HUDEP-2 (cell line): Measurements from ENCODE around the gene FAM210A.
A peak's percentile ranks its signal among the peaks of the same experiment; 100 is the strongest.
"Not testable (repeated sequence)": the region's sequence is repeated elsewhere in the genome, so short reads cannot be mapped to it uniquely, and the experiment has no call there.

Experiments
- DNase-seq, 76 experiments: peaks; one replicate each; lab custom pipeline; 2025; ENCODE audit not compliant: unreplicated experiment in 76 of 76; lab: John Stamatoyannopoulos, UW

Gene FAM210A

GRCh38 chr18:13710414-13710831 lies 15.9 kb downstream of the FAM210A start:
- no peak for DNase-seq

- peak in 1 of 76 experiments; percentile 12 for DNase-seq
These were observed 22.5 kb downstream of the FAM210A start for GRCh38 chr18:13703899-13704298.

- DNase-seq, result no peak
These were observed 26.2 kb downstream of the FAM210A start for GRCh38 chr18:13700153-13700552.

GRCh38 chr18:13696961-13697360 lies 29.4 kb downstream of the FAM210A start:
- no peak for DNase-seq

- not testable (repeated sequence) for DNase-seq
These were observed 31.0 kb downstream of the FAM210A start for GRCh38 chr18:13695337-13695736.

GRCh38 chr18:13690060-13690459 lies 36.3 kb downstream of the FAM210A start:
- DNase-seq, result not testable (repeated sequence)

GRCh38 chr18:13688191-13689136 lies 37.9 kb downstream of the FAM210A start:
- DNase-seq, result no peak

- no peak for DNase-seq
These were observed 41.8 kb downstream of the FAM210A start for GRCh38 chr18:13684546-13684945.

GRCh38 chr18:13681701-13682100 lies 44.7 kb downstream of the FAM210A start:
- no peak for DNase-seq

- peak in 11 of 76 experiments; percentile 0 to 27 (median 10) for DNase-seq
These were observed 45.7 kb downstream of the FAM210A start for GRCh38 chr18:13680612-13681011.

- peak in 12 of 76 experiments; percentile 0 to 58 (median 8) for DNase-seq
These were observed 49.0 kb downstream of the FAM210A start for GRCh38 chr18:13677350-13677749.

GRCh38 chr18:13676471-13676870 lies 49.9 kb downstream of the FAM210A start:
- DNase-seq, result no peak

GRCh38 chr18:13672657-13673056 lies 53.7 kb downstream of the FAM210A start:
- DNase-seq, result no peak

- DNase-seq, result no peak
These were observed 64.5 kb downstream of the FAM210A start for GRCh38 chr18:13661779-13662256.

- DNase-seq, result no peak
These were observed 65.1 kb downstream of the FAM210A start for GRCh38 chr18:13661051-13661778.

- no peak for DNase-seq
These were observed 65.8 kb downstream of the FAM210A start for GRCh38 chr18:13660510-13660909.

GRCh38 chr18:13658436-13659204 lies 67.7 kb downstream of the FAM210A start:
- no peak for DNase-seq

GRCh38 chr18:13657974-13658373 lies 68.4 kb downstream of the FAM210A start:
- no peak for DNase-seq

GRCh38 chr18:13653746-13654433 lies 72.5 kb downstream of the FAM210A start:
- DNase-seq, result no peak
